ENCODE results near the gene RAB7A. TPM values are rescaled to one million over a fixed set of nuclear protein-coding genes. Genes with fewer than 3 reads are reported as not detected.

The RAB7A gene
- total RNA-seq, 1 donor from 2014 or later: 284 TPM

DNA sequence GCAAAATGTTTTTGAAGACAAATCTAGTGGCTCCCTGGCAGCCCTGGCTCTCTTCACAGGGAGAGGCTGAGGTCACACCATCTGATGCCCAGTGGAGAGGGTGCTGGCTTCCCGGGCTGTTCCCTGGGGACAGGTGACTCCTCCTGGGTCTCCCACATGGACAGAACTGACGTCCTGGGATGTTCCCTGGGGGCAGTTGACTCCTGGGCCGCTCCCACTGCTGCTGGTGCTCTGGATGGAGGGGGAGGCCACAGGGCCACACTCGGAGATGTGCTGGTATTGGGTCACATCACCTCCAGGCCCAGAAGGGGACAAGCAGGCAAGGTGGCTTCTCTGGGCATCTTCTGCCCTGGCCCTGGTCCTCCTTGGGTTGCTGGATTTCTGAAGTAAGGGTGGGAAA is 125.6 kb downstream of the RAB7A start:
- TF ChIP-seq, protein P1, sequence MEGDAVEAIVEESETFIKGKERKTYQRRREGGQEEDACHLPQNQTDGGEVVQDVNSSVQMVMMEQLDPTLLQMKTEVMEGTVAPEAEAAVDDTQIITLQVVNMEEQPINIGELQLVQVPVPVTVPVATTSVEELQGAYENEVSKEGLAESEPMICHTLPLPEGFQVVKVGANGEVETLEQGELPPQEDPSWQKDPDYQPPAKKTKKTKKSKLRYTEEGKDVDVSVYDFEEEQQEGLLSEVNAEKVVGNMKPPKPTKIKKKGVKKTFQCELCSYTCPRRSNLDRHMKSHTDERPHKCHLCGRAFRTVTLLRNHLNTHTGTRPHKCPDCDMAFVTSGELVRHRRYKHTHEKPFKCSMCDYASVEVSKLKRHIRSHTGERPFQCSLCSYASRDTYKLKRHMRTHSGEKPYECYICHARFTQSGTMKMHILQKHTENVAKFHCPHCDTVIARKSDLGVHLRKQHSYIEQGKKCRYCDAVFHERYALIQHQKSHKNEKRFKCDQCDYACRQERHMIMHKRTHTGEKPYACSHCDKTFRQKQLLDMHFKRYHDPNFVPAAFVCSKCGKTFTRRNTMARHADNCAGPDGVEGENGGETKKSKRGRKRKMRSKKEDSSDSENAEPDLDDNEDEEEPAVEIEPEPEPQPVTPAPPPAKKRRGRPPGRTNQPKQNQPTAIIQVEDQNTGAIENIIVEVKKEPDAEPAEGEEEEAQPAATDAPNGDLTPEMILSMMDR (IDR thresholded peaks at IDR 0.05): no peak
- no peaks in the 10 kb centered on the region for H3K27me3 Mint-ChIP-seq (ENCODE audit: unreplicated experiment)
- no peaks in the 10 kb centered on the region for H3K36me3 Mint-ChIP-seq (ENCODE audit: unreplicated experiment)
- H3K4me1 Mint-ChIP-seq (ENCODE audit: unreplicated experiment): peaks cover 10% of the 10 kb centered on the region
- H3K9me3 Mint-ChIP-seq (ENCODE audit: unreplicated experiment): peaks cover 9% of the 10 kb centered on the region
- DNase-seq (ENCODE audit: extremely low spot score, unreplicated experiment): no peak
- H3K4me3 Mint-ChIP-seq (ENCODE audit: unreplicated experiment): no peak overlapping the region
- H3K27ac Mint-ChIP-seq (ENCODE audit: unreplicated experiment): no peak overlapping the region

DNA sequence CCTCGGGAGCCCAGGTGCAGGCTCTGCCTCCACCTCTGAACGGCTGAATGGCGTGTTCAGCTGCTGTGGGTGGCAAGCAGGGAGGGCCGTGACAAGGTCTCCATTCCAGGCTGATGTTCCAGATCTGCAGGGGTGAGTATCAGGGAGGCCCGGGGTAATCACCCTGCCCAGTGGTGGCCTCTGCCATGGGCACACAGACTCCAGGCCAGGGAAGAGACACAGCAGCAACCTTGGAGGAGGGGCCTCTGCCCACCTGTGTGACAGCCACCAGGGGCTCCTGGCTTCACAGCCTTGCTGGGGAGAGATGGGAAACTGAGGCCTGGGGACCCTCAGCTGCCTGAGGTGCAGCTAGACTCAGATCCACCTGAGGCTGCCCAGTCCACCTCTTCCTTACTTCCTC is 127.8 kb downstream of the RAB7A start:
- no peak for DNase-seq (ENCODE audit: extremely low spot score, unreplicated experiment)
- H3K27me3 Mint-ChIP-seq (ENCODE audit: unreplicated experiment): no peaks in the 10 kb centered on the region
- TF ChIP-seq, protein P1 (IDR thresholded peaks at IDR 0.05): no peak
- H3K9me3 Mint-ChIP-seq (ENCODE audit: unreplicated experiment): peaks cover 20% of the 10 kb centered on the region
- no peak overlapping the region for H3K27ac Mint-ChIP-seq (ENCODE audit: unreplicated experiment)
- H3K4me1 Mint-ChIP-seq (ENCODE audit: unreplicated experiment): peaks cover 10% of the 10 kb centered on the region
- H3K4me3 Mint-ChIP-seq (ENCODE audit: unreplicated experiment): no peak overlapping the region
- H3K36me3 Mint-ChIP-seq (ENCODE audit: unreplicated experiment): peaks cover 1% of the 10 kb centered on the region

DNA sequence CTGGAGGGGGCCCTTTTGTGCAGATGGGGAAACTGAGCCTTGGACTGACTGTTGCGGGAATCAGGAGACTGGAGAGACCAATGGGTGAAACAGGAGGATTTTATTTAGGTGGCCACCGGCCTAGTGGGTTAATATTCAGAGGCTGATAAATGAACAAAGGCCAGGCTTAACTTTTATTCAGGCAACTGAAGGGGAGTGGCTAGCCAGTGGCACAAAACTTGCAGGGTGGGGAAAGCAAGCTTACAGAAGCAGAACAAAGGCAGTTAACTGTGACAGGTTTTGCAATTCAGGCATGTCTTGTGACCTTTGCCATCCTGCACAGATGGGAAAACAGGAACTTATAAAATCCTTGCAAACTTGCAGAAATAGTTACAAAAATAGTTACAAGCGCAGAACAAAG is 128.5 kb downstream of the RAB7A start:
- peaks cover 10% of the 10 kb centered on the region for H3K4me1 Mint-ChIP-seq (ENCODE audit: unreplicated experiment)
- TF ChIP-seq, protein P1 (IDR thresholded peaks at IDR 0.05): no peak
- DNase-seq (ENCODE audit: extremely low spot score, unreplicated experiment): no peak
- H3K27me3 Mint-ChIP-seq (ENCODE audit: unreplicated experiment): no peaks in the 10 kb centered on the region
- H3K9me3 Mint-ChIP-seq (ENCODE audit: unreplicated experiment): peaks cover 24% of the 10 kb centered on the region
- H3K27ac Mint-ChIP-seq (ENCODE audit: unreplicated experiment): no peak overlapping the region
- H3K36me3 Mint-ChIP-seq (ENCODE audit: unreplicated experiment): peaks cover 3% of the 10 kb centered on the region
- H3K4me3 Mint-ChIP-seq (ENCODE audit: unreplicated experiment): no peak overlapping the region

DNA sequence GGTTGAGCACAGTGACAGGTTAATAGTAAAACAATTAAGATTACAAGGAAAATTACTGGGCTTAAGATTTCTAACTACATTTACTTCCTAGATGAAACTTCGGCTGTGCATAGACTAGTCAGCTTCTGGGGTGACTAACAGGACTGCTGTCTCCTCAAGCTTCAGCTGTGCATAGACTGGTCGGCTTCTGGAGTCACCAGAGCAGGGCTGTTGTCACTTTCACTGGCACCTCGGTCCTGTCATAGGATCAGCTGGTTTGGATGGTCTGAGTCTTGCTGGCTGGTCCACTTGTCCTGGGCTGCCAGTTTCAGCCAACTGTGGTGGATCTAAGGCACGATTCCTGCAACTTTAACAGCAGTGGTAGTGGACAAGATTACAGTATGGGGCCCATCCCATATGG is 129.6 kb downstream of the RAB7A start:
- Mint-ChIP-seq H3K27ac (ENCODE audit: unreplicated experiment) (no peak overlapping the region), H3K27me3 (ENCODE audit: unreplicated experiment) (no peaks in the 10 kb centered on the region), H3K4me3 (ENCODE audit: unreplicated experiment) (no peak overlapping the region), H3K4me1 (ENCODE audit: unreplicated experiment) (peaks cover 2% of the 10 kb centered on the region), H3K36me3 (ENCODE audit: unreplicated experiment) (peaks cover 4% of the 10 kb centered on the region), H3K9me3 (ENCODE audit: unreplicated experiment) (peaks cover 26% of the 10 kb centered on the region)
- no peak for DNase-seq (ENCODE audit: extremely low spot score, unreplicated experiment)
- TF ChIP-seq, protein P1 (IDR thresholded peaks at IDR 0.05): no peak

DNA sequence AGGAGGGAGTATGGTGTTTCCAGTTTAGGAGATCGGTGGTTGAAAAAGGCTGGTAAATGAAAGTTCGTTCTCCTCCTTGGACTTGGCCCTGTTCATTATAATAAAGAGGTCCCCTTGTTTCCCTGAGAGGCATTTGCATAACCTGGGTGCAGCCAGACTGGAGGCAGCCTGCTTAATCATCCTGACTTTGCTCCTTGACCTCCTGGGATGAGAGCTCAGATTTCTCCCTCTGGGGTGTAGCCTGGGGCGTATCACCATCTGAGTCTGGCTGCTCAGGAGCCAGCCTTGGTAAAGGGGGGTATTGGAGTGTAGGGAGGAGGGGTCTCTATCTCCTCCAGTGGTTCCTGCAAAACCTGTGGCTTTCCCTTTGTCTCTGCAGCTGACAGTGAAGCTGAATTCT is 132.2 kb downstream of the RAB7A start:
- no peak overlapping the region for H3K4me3 Mint-ChIP-seq (ENCODE audit: unreplicated experiment)
- H3K36me3 Mint-ChIP-seq (ENCODE audit: unreplicated experiment): peaks cover 6% of the 10 kb centered on the region
- H3K27ac Mint-ChIP-seq (ENCODE audit: unreplicated experiment): no peak overlapping the region
- no peak for DNase-seq (ENCODE audit: extremely low spot score, unreplicated experiment)
- H3K9me3 Mint-ChIP-seq (ENCODE audit: unreplicated experiment): peaks cover 26% of the 10 kb centered on the region
- TF ChIP-seq, protein P1 (IDR thresholded peaks at IDR 0.05): no peak
- no peaks in the 10 kb centered on the region for H3K4me1 Mint-ChIP-seq (ENCODE audit: unreplicated experiment)
- H3K27me3 Mint-ChIP-seq (ENCODE audit: unreplicated experiment): no peaks in the 10 kb centered on the region
